ENCODE data around the gene ADAMTSL5.
A peak's percentile ranks its signal among the peaks of the same experiment; 100 is the strongest.

Gene ADAMTSL5

DNA sequence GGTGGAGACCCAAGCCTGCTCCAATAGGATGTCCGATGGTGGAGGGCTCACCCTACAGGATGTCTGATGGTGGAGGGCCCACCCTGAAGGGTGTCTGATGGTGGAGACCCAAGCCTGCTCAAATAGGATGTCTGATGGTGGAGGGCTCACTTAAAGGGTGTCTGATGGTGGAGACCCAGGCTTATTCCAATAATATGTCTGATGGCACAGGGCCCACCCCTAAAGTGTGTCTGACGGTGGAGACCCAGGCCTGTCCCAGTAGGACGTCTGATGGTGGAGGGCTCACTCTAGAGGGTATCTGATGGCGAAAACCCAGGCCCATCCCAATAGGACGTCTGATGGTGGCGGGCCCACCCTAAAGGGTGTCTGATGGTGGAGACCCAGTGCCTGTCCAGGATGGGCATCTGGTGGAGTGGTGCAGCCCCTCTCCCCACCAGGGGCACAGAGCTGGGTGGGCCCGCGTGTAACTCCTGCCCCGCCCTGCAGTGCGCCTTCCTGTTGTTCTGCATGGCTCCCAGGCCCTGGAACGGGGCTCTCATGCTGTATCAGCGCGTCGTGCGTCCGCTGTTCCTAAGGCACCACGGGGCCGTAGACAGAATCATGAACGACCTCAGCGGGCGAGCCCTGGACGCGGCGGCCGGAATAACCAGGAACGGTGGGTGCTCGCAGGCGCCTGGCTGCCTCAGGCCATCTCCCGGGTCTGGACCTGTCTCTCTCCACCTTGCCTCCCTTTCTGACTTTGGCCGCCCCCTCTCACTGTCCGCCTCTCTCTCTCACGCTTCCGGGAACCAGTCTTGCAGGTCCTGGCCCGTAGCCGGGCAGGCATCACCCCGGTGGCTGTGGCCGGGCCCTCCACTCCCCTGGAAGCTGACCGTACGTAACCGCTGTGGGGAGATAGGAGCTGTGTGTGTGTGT lies 16.8 kb downstream of the ADAMTSL5 start:
- no peak for DNase-seq (ENCODE audit: low read depth)

- DNase-seq (ENCODE audit: low read depth) = no peak
Observed at GRCh38 chr19:1495051-1495798, 17.6 kb downstream of the ADAMTSL5 start.

- no peak for DNase-seq (ENCODE audit: low read depth)
Observed at GRCh38 chr19:1494115-1494815, 18.6 kb downstream of the ADAMTSL5 start.

- DNase-seq (ENCODE audit: low read depth) = no peak
Observed at GRCh38 chr19:1492474-1493006, 20.3 kb downstream of the ADAMTSL5 start.

- no peak for DNase-seq (ENCODE audit: low read depth)
Observed at GRCh38 chr19:1491849-1492170, 21.0 kb downstream of the ADAMTSL5 start.

DNA sequence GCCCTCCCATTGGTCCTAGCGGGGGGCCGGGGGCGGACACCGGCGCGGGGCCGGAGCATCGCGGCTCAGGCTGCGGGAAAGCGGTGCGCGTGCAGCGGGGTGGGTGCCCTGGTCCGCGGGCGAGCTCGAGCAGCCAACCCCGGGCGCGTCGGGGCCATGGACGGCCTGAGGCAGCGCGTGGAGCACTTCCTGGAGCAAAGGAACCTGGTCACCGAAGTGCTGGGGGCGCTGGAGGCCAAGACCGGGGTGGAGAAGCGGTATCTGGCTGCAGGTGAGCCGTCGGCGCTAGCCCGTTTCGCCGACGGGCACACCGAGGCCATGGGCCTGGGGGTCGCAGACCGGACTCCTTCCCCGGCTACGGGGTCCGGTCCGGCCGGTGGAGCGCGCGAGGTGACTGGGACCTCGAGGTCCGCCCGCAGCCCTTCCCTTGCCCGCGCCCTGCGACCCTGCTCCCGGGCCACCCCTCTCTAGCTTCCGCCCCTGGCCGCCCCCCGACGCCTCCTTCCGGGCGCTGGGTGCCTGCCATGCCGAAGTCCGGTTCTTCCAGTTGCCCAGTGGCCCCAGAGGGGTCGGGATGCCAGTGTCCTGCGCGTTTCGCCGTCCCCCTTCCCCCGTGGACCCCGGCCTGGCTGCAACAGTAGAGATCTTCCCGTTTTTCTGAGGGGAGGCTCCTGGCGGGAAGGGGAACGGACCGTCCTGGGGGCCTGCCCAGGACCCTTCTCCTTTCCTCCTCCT lies 21.5 kb downstream of the ADAMTSL5 start, which contains the start of gene REEP6:
TSS of gene REEP6 (plus strand) at position 68 of the 735 bp plus-strand sequence. CDS start at position 157, 89 bp downstream.
- no peak for DNase-seq (ENCODE audit: low read depth)

DNA sequence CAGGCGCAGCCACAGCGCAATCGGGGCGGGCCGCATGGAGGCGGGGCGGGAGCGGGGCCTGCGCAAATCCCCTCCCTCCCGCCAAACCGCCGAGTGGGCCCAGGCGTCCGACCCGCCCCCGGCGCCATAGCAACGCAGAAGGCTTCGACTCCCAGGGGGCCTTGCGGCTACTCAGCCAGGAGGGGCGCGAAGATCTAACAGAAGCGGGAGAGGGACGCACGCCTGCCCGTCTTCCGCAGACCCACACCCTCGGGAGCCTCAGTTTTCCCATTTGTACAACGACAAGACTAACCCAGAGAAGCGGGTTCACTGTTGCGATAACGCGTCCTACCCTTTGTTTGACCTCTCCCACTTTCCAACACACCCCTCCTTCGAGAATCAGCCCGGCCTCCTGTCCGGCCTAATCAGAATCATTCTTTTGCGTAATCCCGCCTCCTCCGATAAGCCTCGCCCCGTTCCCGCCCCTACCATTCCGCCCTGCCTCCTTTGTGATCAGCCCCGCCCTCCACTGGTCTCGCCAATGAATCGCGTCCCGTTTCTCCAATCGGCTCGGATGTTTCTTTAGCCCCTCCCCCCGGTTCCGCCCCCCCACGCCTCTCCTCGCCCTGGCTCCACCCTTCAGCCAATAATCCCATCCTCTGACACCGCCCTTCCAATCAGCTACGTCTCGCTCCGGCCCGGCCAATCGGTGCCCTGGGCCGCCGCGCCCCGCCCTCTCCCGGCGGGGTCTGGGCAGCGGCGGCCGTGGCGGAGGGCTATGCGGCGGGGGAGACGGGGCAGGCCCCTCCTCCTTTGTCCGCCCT lies 22.3 kb downstream of the ADAMTSL5 start, which contains the start of gene PCSK4:
TSS of gene PCSK4 (minus strand) at position 40 of the 803 bp plus-strand sequence. CDS start at position 36, 4 bp downstream.
- peak; percentile 96 for DNase-seq (ENCODE audit: low read depth)

GRCh38 chr19:1489463-1490310 lies 23.1 kb downstream of the ADAMTSL5 start:
- DNase-seq (ENCODE audit: low read depth) = no peak

DNA sequence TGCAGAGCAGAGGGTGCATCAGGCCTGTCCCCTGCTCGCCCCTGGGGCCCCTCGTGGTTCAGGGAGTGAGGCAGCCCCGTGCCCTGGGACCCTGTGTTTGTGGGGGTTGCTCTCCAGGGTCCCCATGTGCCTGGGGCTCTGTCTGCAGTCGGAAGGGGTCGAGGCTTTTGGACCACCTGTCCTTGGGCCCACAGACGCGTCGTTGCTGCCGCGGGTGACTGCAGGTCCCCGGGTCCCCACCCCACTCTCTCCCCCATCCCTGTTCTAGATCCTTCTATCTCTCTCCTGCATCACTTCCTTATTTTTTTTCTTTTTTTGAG lies 24.6 kb downstream of the ADAMTSL5 start:
- DNase-seq (ENCODE audit: low read depth) = no peak

DNA sequence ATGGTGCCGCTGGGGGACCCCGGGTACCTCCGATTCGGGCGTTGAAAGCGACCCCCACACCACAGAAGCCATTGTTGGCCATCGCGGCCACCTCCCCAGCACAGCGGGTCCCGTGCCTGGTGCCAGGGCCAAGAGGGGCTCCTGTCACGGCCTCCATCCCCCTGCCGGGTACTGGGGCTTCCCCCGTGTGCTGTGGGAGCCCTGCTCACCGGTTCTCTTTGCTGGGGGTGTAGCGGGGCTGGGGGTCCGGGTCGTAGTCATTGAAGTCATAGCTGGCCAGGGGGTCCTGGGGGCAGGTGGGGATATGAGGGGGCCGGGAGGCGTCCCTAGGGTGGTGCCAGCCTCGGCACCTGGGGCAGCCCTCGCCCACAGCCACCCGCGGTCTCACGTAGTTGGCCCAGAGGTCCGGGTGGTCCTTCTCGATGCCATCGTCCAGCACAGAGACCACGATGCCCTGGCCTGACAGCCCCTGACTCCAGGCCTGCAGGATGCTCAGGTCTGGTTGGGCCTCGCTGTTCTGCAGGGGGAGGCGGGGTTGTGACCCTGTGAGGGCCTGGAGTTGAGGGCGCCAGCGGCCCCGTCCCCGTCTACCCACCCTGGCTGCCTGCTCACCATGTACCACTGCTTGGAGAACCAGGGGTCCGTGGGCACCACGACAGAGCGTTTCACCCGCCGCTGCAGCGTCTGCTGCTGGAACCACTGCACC lies 25.1 kb downstream of the ADAMTSL5 start:
- DNase-seq (ENCODE audit: low read depth) = no peak

GRCh38 chr19:1486720-1487575 lies 25.9 kb downstream of the ADAMTSL5 start:
- no peak for DNase-seq (ENCODE audit: low read depth)

- DNase-seq (ENCODE audit: low read depth) = no peak
Observed at GRCh38 chr19:1483979-1484428, 28.8 kb downstream of the ADAMTSL5 start.

DNA sequence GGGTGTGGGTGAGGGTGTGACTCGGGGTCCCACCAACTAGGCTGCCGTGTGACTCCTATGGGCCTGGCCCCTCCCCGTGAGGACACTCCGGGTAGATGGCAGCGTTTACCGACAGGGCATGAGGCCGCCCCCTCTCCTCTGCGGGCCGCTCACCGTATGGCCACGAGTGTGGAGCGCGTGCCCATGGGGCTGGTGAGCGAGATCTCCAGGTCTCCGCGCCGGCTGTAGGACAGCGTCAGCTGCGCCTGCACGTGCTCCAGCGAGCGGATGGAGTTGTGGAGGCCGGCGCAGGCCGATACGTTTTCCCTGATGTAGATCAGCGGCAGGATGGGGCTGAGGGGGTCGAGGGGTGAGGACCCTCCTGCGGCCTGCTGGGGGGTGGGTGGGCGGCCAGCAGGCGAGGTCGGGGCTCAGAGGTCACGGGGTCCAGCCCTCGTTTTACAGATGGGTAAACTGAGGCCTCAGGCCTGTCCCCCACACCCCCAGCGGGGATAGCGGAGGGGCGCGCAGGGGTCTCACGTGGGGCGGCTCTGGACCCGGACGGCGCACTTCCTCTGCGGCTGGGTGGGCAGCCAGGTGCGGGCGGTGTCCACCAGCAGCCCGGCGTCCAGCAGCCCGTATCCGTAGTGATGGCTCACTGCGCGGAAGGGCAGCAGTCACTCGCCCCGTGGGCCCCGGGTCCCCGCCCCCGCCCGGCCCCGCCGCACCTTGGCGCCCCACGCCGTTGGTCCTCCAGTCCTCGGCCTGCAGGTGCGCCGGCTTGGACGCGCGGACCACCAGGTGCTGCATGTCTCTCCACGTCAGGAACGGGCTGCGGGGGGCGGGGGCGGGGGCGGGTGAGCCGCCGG lies 29.5 kb downstream of the ADAMTSL5 start:
- no peak for DNase-seq (ENCODE audit: low read depth)

DNA sequence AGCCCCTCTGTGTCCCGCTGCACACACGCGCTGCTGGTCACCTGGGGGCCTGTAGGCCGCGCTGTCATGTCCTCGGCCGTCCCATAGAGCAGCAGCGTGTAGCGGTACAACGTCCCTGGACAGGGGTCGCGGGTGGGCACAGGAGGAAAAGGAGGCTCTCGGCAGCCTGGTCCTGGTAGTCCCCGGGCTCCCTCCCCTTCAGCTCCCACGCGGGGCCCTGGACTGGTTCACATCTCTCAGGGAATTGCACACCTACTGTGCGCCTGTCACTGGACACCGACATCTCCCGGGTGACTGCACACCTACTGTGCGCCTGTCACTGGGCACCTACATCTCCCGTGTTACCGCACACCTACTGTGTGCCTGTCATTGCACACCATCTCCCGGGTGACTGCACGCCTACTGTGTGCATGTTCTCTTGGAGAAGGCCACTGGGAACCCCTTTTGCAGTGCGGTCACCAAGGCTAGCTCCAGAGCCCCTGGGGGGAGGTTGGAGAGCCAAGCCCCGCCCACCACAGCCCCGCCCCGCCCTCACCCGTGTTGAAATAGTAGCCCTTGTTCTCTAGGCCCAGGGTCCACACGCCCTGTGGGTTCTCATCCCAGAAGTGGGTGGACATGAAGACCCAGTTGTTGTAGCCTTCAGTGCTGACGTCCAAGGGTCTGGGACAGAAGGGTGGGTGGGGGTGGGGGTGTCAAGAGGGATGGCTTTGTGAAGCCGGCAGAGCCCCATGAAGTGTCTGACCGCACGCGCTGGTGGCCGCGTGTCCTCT lies 30.3 kb downstream of the ADAMTSL5 start:
- no peak for DNase-seq (ENCODE audit: low read depth)

DNA sequence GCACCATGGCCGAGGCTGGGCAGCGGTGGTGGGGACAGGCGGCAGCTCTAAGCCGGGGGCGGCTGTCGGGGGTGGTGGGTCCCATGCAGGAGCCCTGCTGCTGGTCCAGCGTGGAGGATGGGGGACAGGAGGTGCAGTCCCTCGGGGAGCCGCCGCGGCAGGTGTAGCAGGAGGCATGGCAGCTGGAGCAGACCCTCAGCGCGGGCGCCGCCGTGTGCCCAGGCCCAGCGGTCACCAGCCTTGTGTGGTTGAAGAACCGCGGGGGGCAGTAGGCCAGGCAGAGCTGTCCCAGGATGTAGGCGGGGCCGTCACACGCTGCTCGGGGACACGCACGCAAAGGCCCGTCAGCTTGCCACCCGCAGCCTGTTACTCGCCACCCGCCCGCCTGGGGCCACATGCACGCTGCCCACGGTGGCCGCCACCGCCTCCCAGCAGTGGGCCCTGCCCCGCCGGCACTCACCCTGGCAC lies 30.9 kb downstream of the ADAMTSL5 start:
- no peak for DNase-seq (ENCODE audit: low read depth)

- no peak for DNase-seq (ENCODE audit: low read depth)
Observed at GRCh38 chr19:1481224-1481892, 31.5 kb downstream of the ADAMTSL5 start.

All from stimulated activated CD8-positive, alpha-beta memory T cell treated with anti-CD3 and anti-CD28 coated beads, Interleukin-7, amount 100 ng/mL, for 24 hours (primary cell).